Right lobe of liver (tissue), 4 donors: ENCODE data around the gene GNAL.

ENCODE experiments used
- CTCF ChIP-seq, 4 donors: fragments of 200-600 bp in 3 of 4; fragments of 450-650 bp in 1 of 4; IDR thresholded peaks; one replicate each; pipeline versions ENCODE4 v1.5.1 to v1.8.0; 2016 to 2022; ENCODE audit warnings: antibody characterized with exemption in 4 of 4, mild to moderate bottlenecking in 2 of 4
- POLR2A ChIP-seq: fragments of 450-650 bp; IDR thresholded peaks from one replicate; pipeline ENCODE4 v1.6.1; 2017; ENCODE audit warnings: antibody characterized with exemption, mild to moderate bottlenecking
- donor health status: DM: no; HTN: no; CAD: no.
- donor health status: DM: no; HTN: no; CAD: no.
- donor health status: DM: no; HTN: yes; CAD: no.

DNA sequence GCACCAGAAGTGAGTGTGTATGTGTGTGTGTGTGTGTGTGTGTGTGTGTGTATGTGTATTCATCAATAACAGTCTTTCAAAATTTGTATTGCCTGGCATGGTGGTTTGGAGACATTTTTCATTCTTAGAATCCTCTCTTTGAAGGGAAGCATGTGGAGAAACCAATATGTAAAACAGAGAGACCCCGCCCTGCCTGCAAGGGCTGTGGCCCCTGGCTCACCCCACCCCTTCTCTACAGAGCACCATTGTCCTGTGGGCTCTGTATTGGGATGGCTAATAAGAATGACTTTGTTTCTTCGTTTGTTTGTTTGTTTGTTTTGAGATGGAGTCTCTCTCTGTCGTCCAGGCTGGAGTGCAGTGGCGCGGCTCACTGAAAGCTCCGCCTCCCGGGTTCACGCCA lies 65.9 kb downstream of the GNAL start:
- TF ChIP-seq CTCF (IDR thresholded peaks at IDR 0.05) (no peak), POLR2A (no peak)
